Neural progenitor cell (in vitro differentiated cells): Measurements from ENCODE around the gene IQSEC3. TPM values are rescaled to one million over a fixed set of nuclear protein-coding genes. Genes with fewer than 3 reads are reported as not detected.

Source experiments
- DNase-seq: peaks from one replicate; pipeline ENCODE4 v3.0.0-alpha.2; 2016; ENCODE audit warnings: low spot score
- H2AFZ ChIP-seq: fragments of 200-600 bp; sonication (generic); replicated peaks from 2 replicates; pipeline ENCODE4 v1.6.1; 2016; ENCODE audit warnings: antibody characterized with exemption
- H3F3A ChIP-seq: fragments of 200-600 bp; sonication (generic); 2 replicates; pipeline ENCODE4 v1.6.1; 2016; ENCODE audit warnings: antibody characterized with exemption, low read depth
- H3K27ac ChIP-seq: fragments of 200-600 bp; sonication (generic); 2 replicates; pipeline ENCODE4 v1.5.1; 2016; ENCODE audit warnings: mild to moderate bottlenecking
- H3K27me3 ChIP-seq: fragments of 200-600 bp; sonication (generic); 2 replicates; pipeline ENCODE4 v1.6.1; 2016; ENCODE audit warnings: mild to moderate bottlenecking, moderate library complexity
- H3K36me3 ChIP-seq: fragments of 200-600 bp; sonication (generic); 2 replicates; pipeline ENCODE4 v1.5.1; 2016
- H3K4me1 ChIP-seq: fragments of 200-600 bp; sonication (generic); 2 replicates; pipeline ENCODE4 v1.6.1; 2016; ENCODE audit warnings: mixed run types
- H3K4me2 ChIP-seq: fragments of 200-600 bp; sonication (generic); 2 replicates; pipeline ENCODE4 v1.6.1; 2016
- H3K4me3 ChIP-seq: fragments of 200-600 bp; sonication (generic); 2 replicates; pipeline ENCODE4 v1.5.1; 2016
- H3K79me2 ChIP-seq: fragments of 200-600 bp; sonication (generic); 2 replicates; pipeline ENCODE4 v1.6.1; 2016; ENCODE audit warnings: low read depth
- H3K9ac ChIP-seq: fragments of 200-600 bp; sonication (generic); 2 replicates; pipeline ENCODE4 v1.6.1; 2016
- H3K9me3 ChIP-seq: fragments of 200-600 bp; sonication (generic); 2 replicates; pipeline ENCODE4 v1.5.1; 2016; ENCODE audit warnings: low read depth
- H4K20me1 ChIP-seq: fragments of 200-600 bp; sonication (generic); 2 replicates; pipeline ENCODE4 v1.6.1; 2016; ENCODE audit warnings: low read depth
- H3K27ac Mint-ChIP-seq: 3 replicates; pipeline ENCODE4 v1.8.0; 2021; ENCODE audit warnings: mixed read lengths
- H3K27me3 Mint-ChIP-seq: 2 replicates; pipeline ENCODE4 v1.8.0; 2022; ENCODE audit warnings: low read depth, mild to moderate bottlenecking, inconsistent platforms, moderate library complexity, mixed read lengths; ENCODE audit not compliant: insufficient read depth
- H3K36me3 Mint-ChIP-seq: 3 replicates; pipeline ENCODE4 v1.8.0; 2021; ENCODE audit warnings: mixed read lengths
- H3K4me1 Mint-ChIP-seq: 3 replicates; pipeline ENCODE4 v1.8.0; 2021; ENCODE audit warnings: mixed read lengths
- H3K4me3 Mint-ChIP-seq: 3 replicates; pipeline ENCODE4 v1.8.0; 2021; ENCODE audit warnings: mild to moderate bottlenecking, moderate library complexity, mixed read lengths
- H3K9me3 Mint-ChIP-seq: 3 replicates; pipeline ENCODE4 v1.8.0; 2020; ENCODE audit warnings: mixed read lengths
- EZH2 ChIP-seq: fragments of 200-600 bp; sonication (generic); IDR thresholded peaks from 2 replicates; pipeline ENCODE4 v1.6.1; 2017; ENCODE audit warnings: antibody characterized with exemption, mild to moderate bottlenecking, moderate library complexity
- EZH2phosphoT487 ChIP-seq: fragments of 200-600 bp; sonication (generic); IDR thresholded peaks from 2 replicates; pipeline ENCODE4 v1.6.1; 2017; ENCODE audit warnings: antibody characterized with exemption
- total RNA-seq: library from RNA; depleted of rRNA; stranded (reverse); fragments of >200 nt; gene quantifications from 2 replicates; pipeline ENCODE4 v1.2.3, GENCODE V29; 2015; ENCODE audit warnings: low replicate concordance
- TF ChIP-seq, protein P1 (sequence below): fragments of 200-600 bp; sonication (generic); IDR thresholded peaks from 2 replicates; pipeline ENCODE4 v1.5.1; 2017; ENCODE audit warnings: antibody characterized with exemption, mild to moderate bottlenecking

The IQSEC3 gene
- total RNA-seq, 1 donor from 2014 or later: 0.09 TPM

DNA sequence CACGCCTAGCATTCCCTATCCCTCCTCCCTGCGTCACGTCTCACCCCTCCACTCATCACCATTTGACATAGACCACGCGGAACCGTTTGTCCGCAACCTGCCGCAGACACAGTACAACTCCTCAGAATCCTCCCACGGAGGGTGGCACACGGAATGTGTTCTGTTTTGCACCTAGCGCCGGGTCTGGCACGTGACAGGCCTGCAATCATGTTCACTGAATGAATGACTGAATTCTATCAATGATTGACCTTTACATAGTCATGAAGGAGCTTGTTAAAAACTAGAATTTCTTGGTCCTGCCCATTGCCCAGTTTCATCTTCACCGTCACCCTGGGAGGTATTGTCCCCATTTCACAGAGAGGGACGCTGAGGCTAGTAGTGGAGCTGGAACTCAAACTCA, 142.7 kb downstream of the IQSEC3 start:
- Histone ChIP-seq H3F3A (no peaks in the 10 kb centered on the region), H3K4me2 (no peak overlapping the region), H3K79me2 (no peaks in the 10 kb centered on the region), H2AFZ (no peak overlapping the region), H4K20me1 (no peaks in the 10 kb centered on the region), H3K9me3 (no peaks in the 10 kb centered on the region), H3K4me3 (no peak overlapping the region), H3K9ac (no peak overlapping the region), H3K4me1 (peaks cover 19% of the 10 kb centered on the region), H3K36me3 (no peaks in the 10 kb centered on the region), H3K27me3 (peaks cover 100% of the 10 kb centered on the region), H3K27ac (no peak overlapping the region)
- Mint-ChIP-seq H3K27ac (no peak overlapping the region), H3K36me3 (no peaks in the 10 kb centered on the region), H3K27me3 (peaks cover 34% of the 10 kb centered on the region), H3K9me3 (no peaks in the 10 kb centered on the region), H3K4me3 (no peak overlapping the region), H3K4me1 (peaks cover 36% of the 10 kb centered on the region)
- no peak for DNase-seq
- TF ChIP-seq, protein P1, sequence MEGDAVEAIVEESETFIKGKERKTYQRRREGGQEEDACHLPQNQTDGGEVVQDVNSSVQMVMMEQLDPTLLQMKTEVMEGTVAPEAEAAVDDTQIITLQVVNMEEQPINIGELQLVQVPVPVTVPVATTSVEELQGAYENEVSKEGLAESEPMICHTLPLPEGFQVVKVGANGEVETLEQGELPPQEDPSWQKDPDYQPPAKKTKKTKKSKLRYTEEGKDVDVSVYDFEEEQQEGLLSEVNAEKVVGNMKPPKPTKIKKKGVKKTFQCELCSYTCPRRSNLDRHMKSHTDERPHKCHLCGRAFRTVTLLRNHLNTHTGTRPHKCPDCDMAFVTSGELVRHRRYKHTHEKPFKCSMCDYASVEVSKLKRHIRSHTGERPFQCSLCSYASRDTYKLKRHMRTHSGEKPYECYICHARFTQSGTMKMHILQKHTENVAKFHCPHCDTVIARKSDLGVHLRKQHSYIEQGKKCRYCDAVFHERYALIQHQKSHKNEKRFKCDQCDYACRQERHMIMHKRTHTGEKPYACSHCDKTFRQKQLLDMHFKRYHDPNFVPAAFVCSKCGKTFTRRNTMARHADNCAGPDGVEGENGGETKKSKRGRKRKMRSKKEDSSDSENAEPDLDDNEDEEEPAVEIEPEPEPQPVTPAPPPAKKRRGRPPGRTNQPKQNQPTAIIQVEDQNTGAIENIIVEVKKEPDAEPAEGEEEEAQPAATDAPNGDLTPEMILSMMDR: no peak
- no peak for TF ChIP-seq EZH2phosphoT487
- no peak for TF ChIP-seq EZH2

DNA sequence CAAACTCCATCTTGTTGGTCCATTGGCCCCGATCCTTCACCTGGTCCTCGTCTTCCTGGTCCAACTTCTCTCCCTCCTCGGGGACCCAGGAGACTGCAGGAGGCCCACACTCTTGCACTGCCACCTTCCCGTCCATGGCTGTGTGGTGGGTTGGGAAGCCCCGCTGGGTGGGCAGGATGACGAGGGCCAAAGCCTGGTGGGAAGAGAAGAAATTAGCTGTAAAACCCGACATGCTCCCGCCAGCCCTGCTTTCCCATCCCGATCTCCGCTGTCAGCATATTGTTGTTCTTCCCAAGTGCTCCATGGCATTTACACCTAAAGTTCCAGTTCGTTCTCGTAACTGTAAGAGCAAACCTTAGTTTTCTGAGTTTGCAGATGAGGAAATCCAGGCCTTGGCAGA, 143.3 kb downstream of the IQSEC3 start:
- peaks cover 35% of the 10 kb centered on the region for H3K4me1 Mint-ChIP-seq
- Histone ChIP-seq H3F3A (no peaks in the 10 kb centered on the region), H3K9ac (no peak overlapping the region), H3K36me3 (no peaks in the 10 kb centered on the region), H3K4me2 (no peak overlapping the region), H3K27me3 (peaks cover 98% of the 10 kb centered on the region), H3K9me3 (no peaks in the 10 kb centered on the region), H3K79me2 (no peaks in the 10 kb centered on the region), H3K4me1 (peaks cover 21% of the 10 kb centered on the region), H4K20me1 (no peaks in the 10 kb centered on the region), H2AFZ (no peak overlapping the region), H3K27ac (no peak overlapping the region), H3K4me3 (no peak overlapping the region)
- no peak for DNase-seq
- no peak overlapping the region for H3K27ac Mint-ChIP-seq
- no peaks in the 10 kb centered on the region for H3K9me3 Mint-ChIP-seq
- no peaks in the 10 kb centered on the region for H3K36me3 Mint-ChIP-seq
- peaks cover 29% of the 10 kb centered on the region for H3K27me3 Mint-ChIP-seq
- TF ChIP-seq EZH2phosphoT487: no peak
- TF ChIP-seq, protein P1: no peak
- no peak for TF ChIP-seq EZH2
- H3K4me3 Mint-ChIP-seq: no peak overlapping the region

DNA sequence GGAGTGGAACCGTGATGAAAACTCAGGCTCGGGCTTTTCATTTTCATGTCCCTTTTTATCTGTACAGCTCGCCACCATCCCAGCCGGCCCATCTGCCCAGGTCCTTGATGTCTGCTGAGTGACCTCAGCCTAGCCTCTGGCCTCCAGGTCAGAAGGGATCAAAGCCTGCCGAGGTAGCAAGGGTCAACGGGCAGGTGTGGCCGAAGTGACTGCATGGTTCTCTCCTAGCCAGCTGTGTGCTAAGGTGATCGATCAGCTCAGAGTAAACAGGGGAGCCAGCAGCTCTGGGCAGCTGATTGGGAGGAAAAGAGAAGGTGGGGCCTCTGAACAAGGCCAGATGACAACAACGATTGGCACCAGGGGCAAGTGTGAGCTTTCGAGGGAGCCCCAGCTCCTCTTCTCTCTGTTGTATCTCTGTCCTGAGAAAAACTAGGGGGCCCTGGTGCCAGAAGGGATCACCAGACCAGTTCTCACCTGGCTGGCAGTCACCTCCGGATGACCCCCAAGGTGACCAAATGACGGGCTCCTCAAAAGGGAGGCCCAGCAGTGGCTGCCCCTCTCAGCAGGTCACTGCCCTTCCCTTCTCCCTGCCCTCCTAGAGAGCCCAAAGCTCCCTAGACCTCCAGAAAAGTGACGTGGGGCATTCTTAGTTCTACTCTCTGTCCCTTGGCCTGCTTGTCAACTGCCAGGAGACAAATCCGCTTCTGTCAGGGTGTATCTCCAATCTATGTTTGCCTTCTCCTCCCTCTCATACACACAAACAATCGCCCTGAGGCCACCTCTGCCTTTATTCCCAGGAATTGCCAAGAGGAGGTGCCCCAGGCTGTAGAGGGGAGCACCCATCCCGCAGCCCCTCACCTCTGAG, 143.9 kb downstream of the IQSEC3 start:
- Histone ChIP-seq H3K79me2 (no peaks in the 10 kb centered on the region), H3F3A (no peaks in the 10 kb centered on the region), H2AFZ (no peak overlapping the region), H4K20me1 (no peaks in the 10 kb centered on the region), H3K4me2 (no peak overlapping the region), H3K27ac (no peak overlapping the region), H3K9ac (no peak overlapping the region), H3K4me3 (no peak overlapping the region), H3K4me1 (peaks cover 21% of the 10 kb centered on the region), H3K9me3 (no peaks in the 10 kb centered on the region), H3K27me3 (peaks cover 92% of the 10 kb centered on the region), H3K36me3 (no peaks in the 10 kb centered on the region)
- Mint-ChIP-seq H3K4me1 (peaks cover 35% of the 10 kb centered on the region), H3K36me3 (no peaks in the 10 kb centered on the region), H3K4me3 (no peak overlapping the region), H3K27ac (no peak overlapping the region), H3K9me3 (no peaks in the 10 kb centered on the region), H3K27me3 (peaks cover 26% of the 10 kb centered on the region)
- TF ChIP-seq, protein P1: no peak
- TF ChIP-seq EZH2phosphoT487 (no peak), EZH2 (no peak)
- DNase-seq: no peak
